HepG2 (cell line): Measurements from ENCODE around the gene GAL3ST2. TPM values are rescaled to one million over a fixed set of nuclear protein-coding genes. Genes with fewer than 3 reads are reported as not detected.

Source experiments
- CHCHD3 ChIP-seq: sonication (generic); formaldehyde crosslinking; IDR thresholded peaks from 2 replicates; pipeline ENCODE4 v1.8.0; 2022; ENCODE audit warnings: mild to moderate bottlenecking, missing genetic modification reagents, moderate library complexity
- E2F1 ChIP-seq: sonication (generic); formaldehyde crosslinking; IDR thresholded peaks from 2 replicates; pipeline ENCODE4 v1.5.0; 2020; ENCODE audit warnings: missing genetic modification reagents
- MTF2 ChIP-seq: sonication (generic); formaldehyde crosslinking; IDR thresholded peaks from 2 replicates; pipeline ENCODE4 v1.5.0; 2020; ENCODE audit warnings: missing genetic modification reagents, borderline replicate concordance
- MZF1 ChIP-seq: sonication (generic); formaldehyde crosslinking; IDR thresholded peaks from 2 replicates; pipeline ENCODE4 v1.8.1; 2023; ENCODE audit warnings: mild to moderate bottlenecking, missing genetic modification reagents, borderline replicate concordance
- NFE2L1 ChIP-seq: sonication (generic); formaldehyde crosslinking; IDR thresholded peaks from 2 replicates; pipeline ENCODE4 v1.4.0; 2020; ENCODE audit warnings: missing genetic modification reagents, mild to moderate bottlenecking, borderline replicate concordance
- POLR2AphosphoS5 ChIP-seq: IDR thresholded peaks from 2 replicates; pipeline ENCODE4 v1.6.1; 2012; ENCODE audit warnings: low read depth, low read length
- RFX3 ChIP-seq: IDR thresholded peaks from 2 replicates; pipeline ENCODE4 v1.6.1; 2016; ENCODE audit warnings: missing biosample characterization, missing genetic modification reagents
- SOX13 ChIP-seq, 3 experiments: fragments of 450-650 bp in 1 of 3; sonication (generic) in 1 of 3; formaldehyde crosslinking in 1 of 3; IDR thresholded peaks in 2 of 3; conservative IDR thresholded peaks in 1 of 3; 2 replicates each; pipeline versions ENCODE4 v1.5.0 to v1.6.1; 2016 to 2020; ENCODE audit warnings: antibody characterized with exemption in 1 of 3, mild to moderate bottlenecking in 1 of 3, missing compliant biosample characterization in 1 of 3, missing genetic modification reagents in 1 of 3, moderate library complexity in 1 of 3
- TFE3 ChIP-seq: IDR thresholded peaks from 2 replicates; pipeline ENCODE4 v1.6.1; 2016
- ZNF350 ChIP-seq: sonication (generic); formaldehyde crosslinking; IDR thresholded peaks from 2 replicates; pipeline ENCODE4 v1.4.0; 2020; ENCODE audit warnings: mild to moderate bottlenecking, low read depth, missing genetic modification reagents, borderline replicate concordance
- ZNF460 ChIP-seq: sonication (generic); formaldehyde crosslinking; IDR thresholded peaks from 2 replicates; pipeline ENCODE4 v1.5.1; 2020; ENCODE audit warnings: missing genetic modification reagents, mild to moderate bottlenecking, borderline replicate concordance
- ZNF747 ChIP-seq: sonication (generic); formaldehyde crosslinking; IDR thresholded peaks from 2 replicates; pipeline ENCODE4 v1.8.1; 2023; ENCODE audit warnings: missing genetic modification reagents, mild to moderate bottlenecking, borderline replicate concordance
- polyA plus RNA-seq, 8 experiments: library from polyadenylated mRNA; depleted of rRNA in 3 of 8; stranded (reverse) in 7 of 8; unstranded in 1 of 8; fragments of >200 nt; fragmentation: Illumina TruSeq in 4 of 8; extraction: Trizol in 4 of 8; gene quantifications; 2 replicates each; pipeline versions ENCODE4 v1.2.1 to v1.2.3, GENCODE V29; 2011 to 2016; ENCODE audit warnings: low read depth in 4 of 8, missing spikeins in 1 of 8, mixed read lengths in 1 of 8; ENCODE audit not compliant: insufficient read depth in 1 of 8
- total RNA-seq, 5 experiments: library from RNA; depleted of rRNA; stranded (reverse); fragments of >200 nt; fragmentation: Illumina TruSeq; extraction: Trizol; gene quantifications; 2 replicates each; pipeline ENCODE4 v1.2.3, GENCODE V29; 2016; ENCODE audit warnings: low read depth in 1 of 5
- TF ChIP-seq, protein P1 (sequence below): sonication (generic); formaldehyde crosslinking; IDR thresholded peaks from 2 replicates; pipeline ENCODE4 v1.5.1; 2020; ENCODE audit warnings: missing genetic modification reagents, mild to moderate bottlenecking, borderline replicate concordance
- TF ChIP-seq, protein P2 (sequence below): sonication (generic); formaldehyde crosslinking; IDR thresholded peaks from 2 replicates; pipeline ENCODE4 v1.5.0; 2020; ENCODE audit warnings: mild to moderate bottlenecking, missing genetic modification reagents, borderline replicate concordance

Gene GAL3ST2
- total and polyA plus RNA-seq, 2 of the 13 experiments (the other 11 are each of a cell fraction or from before 2014, with no cell fraction given): 0.17 to 0.20 TPM

GRCh38 chr2:241770185-241770935, 6.3 kb upstream of the GAL3ST2 start (continued):
- TF ChIP-seq ZNF747: peak; percentile 97
- peak; percentile 77 for TF ChIP-seq TFE3 (CRISPR knock-in tag)
- TF ChIP-seq CHCHD3 (CRISPR knock-in tag): no peak
- TF ChIP-seq SOX13 (IDR thresholded peaks at IDR 0.05): 0 out of 2 replicates have a peak, but pooled peaks have one; percentile 20
- peak in 1 of 2 experiments; percentile 81; a peak in 2 of 4 replicates for TF ChIP-seq SOX13 (CRISPR knock-in tag; conservative IDR thresholded peaks at IDR 0.05 in 1 of 2, IDR thresholded peaks at IDR 0.05 in 1 of 2)
- TF ChIP-seq MTF2: peak; percentile 72; the same call in 1 of the 2 replicates
- TF ChIP-seq ZNF460 (CRISPR knock-in tag): peak; percentile 32; the same call in 1 of the 2 replicates
- TF ChIP-seq, protein P1, sequence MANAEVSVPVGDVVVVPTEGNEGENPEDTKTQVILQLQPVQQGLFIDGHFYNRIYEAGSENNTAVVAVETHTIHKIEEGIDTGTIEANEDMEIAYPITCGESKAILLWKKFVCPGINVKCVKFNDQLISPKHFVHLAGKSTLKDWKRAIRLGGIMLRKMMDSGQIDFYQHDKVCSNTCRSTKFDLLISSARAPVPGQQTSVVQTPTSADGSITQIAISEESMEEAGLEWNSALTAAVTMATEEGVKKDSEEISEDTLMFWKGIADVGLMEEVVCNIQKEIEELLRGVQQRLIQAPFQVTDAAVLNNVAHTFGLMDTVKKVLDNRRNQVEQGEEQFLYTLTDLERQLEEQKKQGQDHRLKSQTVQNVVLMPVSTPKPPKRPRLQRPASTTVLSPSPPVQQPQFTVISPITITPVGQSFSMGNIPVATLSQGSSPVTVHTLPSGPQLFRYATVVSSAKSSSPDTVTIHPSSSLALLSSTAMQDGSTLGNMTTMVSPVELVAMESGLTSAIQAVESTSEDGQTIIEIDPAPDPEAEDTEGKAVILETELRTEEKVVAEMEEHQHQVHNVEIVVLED: no peak; the same call in 1 of the 2 replicates
- TF ChIP-seq NFE2L1 (CRISPR knock-in tag): no peak
- TF ChIP-seq MZF1 (CRISPR knock-in tag): peak; percentile 91; the same call in 1 of the 2 replicates
- TF ChIP-seq, protein P2, sequence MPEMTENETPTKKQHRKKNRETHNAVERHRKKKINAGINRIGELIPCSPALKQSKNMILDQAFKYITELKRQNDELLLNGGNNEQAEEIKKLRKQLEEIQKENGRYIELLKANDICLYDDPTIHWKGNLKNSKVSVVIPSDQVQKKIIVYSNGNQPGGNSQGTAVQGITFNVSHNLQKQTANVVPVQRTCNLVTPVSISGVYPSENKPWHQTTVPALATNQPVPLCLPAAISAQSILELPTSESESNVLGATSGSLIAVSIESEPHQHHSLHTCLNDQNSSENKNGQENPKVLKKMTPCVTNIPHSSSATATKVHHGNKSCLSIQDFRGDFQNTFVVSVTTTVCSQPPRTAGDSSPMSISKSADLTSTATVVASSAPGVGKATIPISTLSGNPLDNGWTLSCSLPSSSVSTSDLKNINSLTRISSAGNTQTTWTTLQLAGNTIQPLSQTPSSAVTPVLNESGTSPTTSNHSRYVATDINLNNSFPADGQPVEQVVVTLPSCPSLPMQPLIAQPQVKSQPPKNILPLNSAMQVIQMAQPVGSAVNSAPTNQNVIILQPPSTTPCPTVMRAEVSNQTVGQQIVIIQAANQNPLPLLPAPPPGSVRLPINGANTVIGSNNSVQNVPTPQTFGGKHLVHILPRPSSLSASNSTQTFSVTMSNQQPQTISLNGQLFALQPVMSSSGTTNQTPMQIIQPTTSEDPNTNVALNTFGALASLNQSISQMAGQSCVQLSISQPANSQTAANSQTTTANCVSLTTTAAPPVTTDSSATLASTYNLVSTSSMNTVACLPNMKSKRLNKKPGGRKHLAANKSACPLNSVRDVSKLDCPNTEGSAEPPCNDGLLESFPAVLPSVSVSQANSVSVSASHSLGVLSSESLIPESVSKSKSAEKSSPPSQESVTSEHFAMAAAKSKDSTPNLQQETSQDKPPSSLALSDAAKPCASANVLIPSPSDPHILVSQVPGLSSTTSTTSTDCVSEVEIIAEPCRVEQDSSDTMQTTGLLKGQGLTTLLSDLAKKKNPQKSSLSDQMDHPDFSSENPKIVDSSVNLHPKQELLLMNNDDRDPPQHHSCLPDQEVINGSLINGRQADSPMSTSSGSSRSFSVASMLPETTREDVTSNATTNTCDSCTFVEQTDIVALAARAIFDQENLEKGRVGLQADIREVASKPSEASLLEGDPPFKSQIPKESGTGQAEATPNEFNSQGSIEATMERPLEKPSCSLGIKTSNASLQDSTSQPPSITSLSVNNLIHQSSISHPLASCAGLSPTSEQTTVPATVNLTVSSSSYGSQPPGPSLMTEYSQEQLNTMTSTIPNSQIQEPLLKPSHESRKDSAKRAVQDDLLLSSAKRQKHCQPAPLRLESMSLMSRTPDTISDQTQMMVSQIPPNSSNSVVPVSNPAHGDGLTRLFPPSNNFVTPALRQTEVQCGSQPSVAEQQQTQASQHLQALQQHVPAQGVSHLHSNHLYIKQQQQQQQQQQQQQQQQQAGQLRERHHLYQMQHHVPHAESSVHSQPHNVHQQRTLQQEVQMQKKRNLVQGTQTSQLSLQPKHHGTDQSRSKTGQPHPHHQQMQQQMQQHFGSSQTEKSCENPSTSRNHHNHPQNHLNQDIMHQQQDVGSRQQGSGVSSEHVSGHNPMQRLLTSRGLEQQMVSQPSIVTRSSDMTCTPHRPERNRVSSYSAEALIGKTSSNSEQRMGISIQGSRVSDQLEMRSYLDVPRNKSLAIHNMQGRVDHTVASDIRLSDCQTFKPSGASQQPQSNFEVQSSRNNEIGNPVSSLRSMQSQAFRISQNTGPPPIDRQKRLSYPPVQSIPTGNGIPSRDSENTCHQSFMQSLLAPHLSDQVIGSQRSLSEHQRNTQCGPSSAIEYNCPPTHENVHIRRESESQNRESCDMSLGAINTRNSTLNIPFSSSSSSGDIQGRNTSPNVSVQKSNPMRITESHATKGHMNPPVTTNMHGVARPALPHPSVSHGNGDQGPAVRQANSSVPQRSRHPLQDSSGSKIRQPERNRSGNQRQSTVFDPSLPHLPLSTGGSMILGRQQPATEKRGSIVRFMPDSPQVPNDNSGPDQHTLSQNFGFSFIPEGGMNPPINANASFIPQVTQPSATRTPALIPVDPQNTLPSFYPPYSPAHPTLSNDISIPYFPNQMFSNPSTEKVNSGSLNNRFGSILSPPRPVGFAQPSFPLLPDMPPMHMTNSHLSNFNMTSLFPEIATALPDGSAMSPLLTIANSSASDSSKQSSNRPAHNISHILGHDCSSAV (CRISPR knock-in tag): 0 out of 2 replicates have a peak, but pooled peaks have one; percentile 74
- TF ChIP-seq RFX3 (CRISPR knock-in tag): no peak
- no peak; the same call in 1 of the 2 replicates for TF ChIP-seq ZNF350
- TF ChIP-seq E2F1: peak; percentile 55; the same call in 1 of the 2 replicates
- TF ChIP-seq POLR2AphosphoS5: peak; percentile 98
